ENCODE measurements around the gene WDR86.

Gene WDR86

GRCh38 chr7:151439855-151440798 is 30.3 kb upstream of the WDR86 start, which contains the start of gene CRYGN:
TSS of gene CRYGN (minus strand) at chr7:151440141. CDS start at chr7:151439917, 224 bp downstream.
- peak; percentile 32 for DNase-seq

- no peak for DNase-seq
These were observed 29.2 kb upstream of the WDR86 start for GRCh38 chr7:151438864-151439601.

- DNase-seq = no peak
These were observed 28.2 kb upstream of the WDR86 start for GRCh38 chr7:151437866-151438516.

- DNase-seq = no peak
These were observed 27.3 kb upstream of the WDR86 start for GRCh38 chr7:151437159-151437553.

- no peak for DNase-seq
These were observed 26.8 kb upstream of the WDR86 start for GRCh38 chr7:151436446-151437158.

GRCh38 chr7:151435971-151436370 is 26.1 kb upstream of the WDR86 start:
- no peak for DNase-seq

- DNase-seq = no peak
These were observed 25.5 kb upstream of the WDR86 start for GRCh38 chr7:151435103-151435916.

GRCh38 chr7:151434549-151434948 is 24.7 kb upstream of the WDR86 start:
- DNase-seq = no peak

- no peak for DNase-seq
These were observed 24.0 kb upstream of the WDR86 start for GRCh38 chr7:151433721-151434400.

- DNase-seq = no peak
These were observed 23.1 kb upstream of the WDR86 start for GRCh38 chr7:151432658-151433521.

- DNase-seq = no peak
These were observed 22.0 kb upstream of the WDR86 start for GRCh38 chr7:151431768-151432311.

- no peak for DNase-seq
These were observed 21.5 kb upstream of the WDR86 start for GRCh38 chr7:151431281-151431767.

- no peak for DNase-seq
These were observed 20.8 kb upstream of the WDR86 start for GRCh38 chr7:151430391-151431205.

GRCh38 chr7:151429560-151430331 is 19.9 kb upstream of the WDR86 start:
- DNase-seq = peak; percentile 97

GRCh38 chr7:151429237-151429559 is 19.4 kb upstream of the WDR86 start:
- DNase-seq = no peak

GRCh38 chr7:151428378-151429236 is 18.8 kb upstream of the WDR86 start:
- peak; percentile 53 for DNase-seq

All from DMS53 (cell line).